ENCODE data around the gene GALNT6. TPM values are rescaled to one million over a fixed set of nuclear protein-coding genes. Genes with fewer than 3 reads are reported as not detected.

Gene GALNT6
- total RNA-seq, 1 donor from 2014 or later, result 67.2 TPM

- H3K9me3 ChIP-seq, result no peaks in the 10 kb centered on the region
- no peak for TF ChIP-seq CTCF (IDR thresholded peaks at IDR 0.05)
- no peak overlapping the region for H3K27ac ChIP-seq
- H3K27me3 ChIP-seq, result no peaks in the 10 kb centered on the region
- intact Hi-C loops (cut with DNase I), result no loop called here
- no peaks in the 10 kb centered on the region for H3K4me1 ChIP-seq
- no peak overlapping the region for H3K4me3 ChIP-seq
- no peak for DNase-seq (ENCODE audit: low spot score in 2 of 2)
- no peaks in the 10 kb centered on the region for H3K36me3 ChIP-seq
Observed at GRCh38 chr12:51405801-51406207, 14.6 kb upstream of the GALNT6 start.

- no peak for DNase-seq (ENCODE audit: low spot score in 2 of 2)
- no peak for TF ChIP-seq CTCF (IDR thresholded peaks at IDR 0.05)
- H3K27me3 ChIP-seq, result no peaks in the 10 kb centered on the region
- H3K9me3 ChIP-seq, result no peaks in the 10 kb centered on the region
- no peaks in the 10 kb centered on the region for H3K36me3 ChIP-seq
- no peak overlapping the region for H3K4me3 ChIP-seq
- intact Hi-C loops (cut with DNase I), result no loop called here
- H3K4me1 ChIP-seq, result no peaks in the 10 kb centered on the region
- no peak overlapping the region for H3K27ac ChIP-seq
Observed at GRCh38 chr12:51404627-51405026, 13.4 kb upstream of the GALNT6 start.

- no peaks in the 10 kb centered on the region for H3K9me3 ChIP-seq
- H3K36me3 ChIP-seq, result no peaks in the 10 kb centered on the region
- no peaks in the 10 kb centered on the region for H3K4me1 ChIP-seq
- no peak overlapping the region for H3K4me3 ChIP-seq
- H3K27ac ChIP-seq, result no peak overlapping the region
- no peak for DNase-seq (ENCODE audit: low spot score in 2 of 2)
- no peaks in the 10 kb centered on the region for H3K27me3 ChIP-seq
- intact Hi-C loops (cut with DNase I), result no loop called here
- TF ChIP-seq CTCF (IDR thresholded peaks at IDR 0.05), result no peak
Observed at GRCh38 chr12:51403681-51404136, 12.5 kb upstream of the GALNT6 start.

- Histone ChIP-seq H3K36me3 (no peaks in the 10 kb centered on the region), H3K27me3 (no peaks in the 10 kb centered on the region), H3K4me3 (no peak overlapping the region), H3K9me3 (no peaks in the 10 kb centered on the region), H3K27ac (no peak overlapping the region), H3K4me1 (no peaks in the 10 kb centered on the region)
- DNase-seq (ENCODE audit: low spot score in 2 of 2), result no peak
- intact Hi-C loops (cut with DNase I), result no loop called here
- no peak for TF ChIP-seq CTCF (IDR thresholded peaks at IDR 0.05)
Observed at GRCh38 chr12:51403159-51403558, 12.0 kb upstream of the GALNT6 start.

- intact Hi-C loops (cut with DNase I), result no loop called here
- no peaks in the 10 kb centered on the region for H3K4me1 ChIP-seq
- no peak for TF ChIP-seq CTCF (IDR thresholded peaks at IDR 0.05)
Observed at GRCh38 chr12:51401900-51402299, 10.7 kb upstream of the GALNT6 start.

GRCh38 chr12:51401486-51401885 lies 10.3 kb upstream of the GALNT6 start:
- H3K27ac ChIP-seq, result no peak overlapping the region
- no peak for DNase-seq (ENCODE audit: low spot score in 2 of 2)
- no peaks in the 10 kb centered on the region for H3K9me3 ChIP-seq
- H3K36me3 ChIP-seq, result no peaks in the 10 kb centered on the region
- no peak for TF ChIP-seq CTCF (IDR thresholded peaks at IDR 0.05)
- H3K4me3 ChIP-seq, result no peak overlapping the region
- H3K27me3 ChIP-seq, result no peaks in the 10 kb centered on the region
- H3K4me1 ChIP-seq, result no peaks in the 10 kb centered on the region
- intact Hi-C loops (cut with DNase I), result no loop called here

More at GRCh38 chr12:51401900-51402299, 10.7 kb upstream of the GALNT6 start:
- no peaks in the 10 kb centered on the region for H3K36me3 ChIP-seq
- H3K27me3 ChIP-seq, result no peaks in the 10 kb centered on the region
- no peak overlapping the region for H3K4me3 ChIP-seq
- H3K9me3 ChIP-seq, result no peaks in the 10 kb centered on the region
- no peak for DNase-seq (ENCODE audit: low spot score in 2 of 2)
- no peak overlapping the region for H3K27ac ChIP-seq

Measured in ascending aorta (tissue), 2 donors.